Esophagus mucosa (tissue), 1 donor: Measurements from ENCODE around the gene SAFB. TPM values are rescaled to one million over a fixed set of nuclear protein-coding genes. Genes with fewer than 3 reads are reported as not detected.
"Not testable (repeated sequence)": the region's sequence is repeated elsewhere in the genome, so short reads cannot be mapped to it uniquely, and the experiment has no call there.

Experiments
- ATAC-seq: fragments of 200-7000 bp; cut with Tn5 transposase; one replicate; pipeline ENCODE4 v1.9.1; 2020
- total RNA-seq: library from RNA; stranded (reverse); gene quantifications from one replicate; pipeline ENCODE4 v1.2.4, GENCODE V29; 2023
- donor health status: DM: yes; HTN: yes; CAD: no.

The SAFB gene
- total RNA-seq, 1 donor from 2014 or later, result 35.5 TPM

GRCh38 chr19:5687360-5688198 is 64.7 kb downstream of the SAFB start:
- ATAC-seq, result no peak

GRCh38 chr19:5688262-5688881 is 65.5 kb downstream of the SAFB start:
- not testable (repeated sequence) for ATAC-seq

GRCh38 chr19:5690125-5690954 is 67.5 kb downstream of the SAFB start, which contains the start of gene RPL36:
Gene RPL36, plus strand, starts transcription at chr19:5690295. Its CDS starts 213 bp downstream, at chr19:5690508.
- peak; percentile 69 for ATAC-seq

GRCh38 chr19:5690955-5691821 is 68.3 kb downstream of the SAFB start:
- peak; percentile 4 for ATAC-seq

GRCh38 chr19:5691822-5692722 is 69.2 kb downstream of the SAFB start:
- ATAC-seq, result no peak

GRCh38 chr19:5692723-5693194 is 69.9 kb downstream of the SAFB start:
- no peak for ATAC-seq

- ATAC-seq, result no peak
Measured at GRCh38 chr19:5693195-5694166, 70.6 kb downstream of the SAFB start.

GRCh38 chr19:5694167-5694955 is 71.5 kb downstream of the SAFB start:
- no peak for ATAC-seq

- ATAC-seq, result no peak
Measured at GRCh38 chr19:5694956-5695648, 72.2 kb downstream of the SAFB start.

GRCh38 chr19:5695649-5696195 is 72.8 kb downstream of the SAFB start:
- ATAC-seq, result no peak

- no peak for ATAC-seq
Measured at GRCh38 chr19:5696196-5697021, 73.5 kb downstream of the SAFB start.

GRCh38 chr19:5697022-5697889 is 74.4 kb downstream of the SAFB start:
- ATAC-seq, result no peak

- no peak for ATAC-seq
Measured at GRCh38 chr19:5697890-5698634, 75.2 kb downstream of the SAFB start.

GRCh38 chr19:5698635-5699422 is 75.9 kb downstream of the SAFB start:
- peak; percentile 1 for ATAC-seq
